ENCODE measurements around the gene PHOX2B. TPM values are rescaled to one million over a fixed set of nuclear protein-coding genes. Genes with fewer than 3 reads are reported as not detected.

The PHOX2B gene
- total RNA-seq, 2 experiments from 2014 or later: not detected

GRCh38 chr4:41746440-41747229 lies 1.9 kb downstream of the PHOX2B start:
- CTCF ChIA-PET: no interaction called here
- Mint-ChIP-seq H3K9me3 (no peaks in the 10 kb centered on the region), H3K27me3 (peaks cover 83% of the 10 kb centered on the region), H3K4me3 (no peak overlapping the region), H3K36me3 (ENCODE audit: low read depth) (no peaks in the 10 kb centered on the region), H3K4me1 (ENCODE audit: low read depth) (peaks cover 6% of the 10 kb centered on the region), H3K27ac (no peak overlapping the region)
- peaks cover 66 to 86% of the 10 kb centered on the region in 2 experiments for H3K27me3 ChIP-seq (ENCODE audit: control insufficient read depth in 1 of 2, insufficient read depth in 2 of 2, low read length in 2 of 2)
- H3K4me3 ChIP-seq (ENCODE audit: low read length): no peak overlapping the region
- H3K9me3 ChIP-seq (ENCODE audit: control insufficient read depth in 1 of 2, insufficient read depth in 1 of 2, low read length in 2 of 2): peaks cover 7 to 43% of the 10 kb centered on the region in 2 experiments
- DNase-seq (no peak), ATAC-seq (ENCODE audit: poor library complexity) (no peak)
- POLR2A ChIA-PET: no interaction called here
- no peaks in the 10 kb centered on the region for H3K36me3 ChIP-seq (ENCODE audit: insufficient read depth, low read length)
- TF ChIP-seq CTCF (IDR thresholded peaks at IDR 0.05): no peak
- intact Hi-C loops (cut with DNase I, micrococcal nuclease): no loop called here
- H3K4me1 ChIP-seq (ENCODE audit: insufficient read depth, low read length): no peaks in the 10 kb centered on the region
- no peak overlapping the region for H3K27ac ChIP-seq (ENCODE audit: low read depth in 1 of 2, low read length in 2 of 2)

GRCh38 chr4:41746025-41746439 lies 2.5 kb downstream of the PHOX2B start:
- intact Hi-C loops (cut with DNase I, micrococcal nuclease): no loop called here
- no peak for ATAC-seq (ENCODE audit: poor library complexity)
- Histone ChIP-seq H3K27ac (ENCODE audit: low read depth in 1 of 2, low read length in 2 of 2) (no peak overlapping the region), H3K27me3 (ENCODE audit: control insufficient read depth in 1 of 2, insufficient read depth in 2 of 2, low read length in 2 of 2) (peaks cover 63 to 80% of the 10 kb centered on the region in 2 experiments), H3K4me3 (ENCODE audit: low read length) (no peak overlapping the region), H3K9me3 (ENCODE audit: control insufficient read depth in 1 of 2, insufficient read depth in 1 of 2, low read length in 2 of 2) (peaks cover 7 to 37% of the 10 kb centered on the region in 2 experiments), H3K4me1 (ENCODE audit: insufficient read depth, low read length) (no peaks in the 10 kb centered on the region), H3K36me3 (ENCODE audit: insufficient read depth, low read length) (no peaks in the 10 kb centered on the region)
- Mint-ChIP-seq H3K27ac (no peak overlapping the region), H3K36me3 (ENCODE audit: low read depth) (no peaks in the 10 kb centered on the region), H3K27me3 (peaks cover 80% of the 10 kb centered on the region), H3K4me1 (ENCODE audit: low read depth) (peaks cover 6% of the 10 kb centered on the region), H3K4me3 (no peak overlapping the region), H3K9me3 (no peaks in the 10 kb centered on the region)
- no peak for TF ChIP-seq CTCF (IDR thresholded peaks at IDR 0.05)
- ChIA-PET CTCF (no interaction called here), POLR2A (no interaction called here)
- no peak for DNase-seq

GRCh38 chr4:41745292-41746024 lies 3.1 kb downstream of the PHOX2B start:
- peaks cover 79% of the 10 kb centered on the region for H3K27me3 Mint-ChIP-seq
- H3K9me3 Mint-ChIP-seq: no peaks in the 10 kb centered on the region
- peaks cover 57 to 75% of the 10 kb centered on the region in 2 experiments for H3K27me3 ChIP-seq (ENCODE audit: control insufficient read depth in 1 of 2, insufficient read depth in 2 of 2, low read length in 2 of 2)
- ChIA-PET POLR2A (no interaction called here), CTCF (no interaction called here)
- no peak overlapping the region for H3K4me3 Mint-ChIP-seq
- peaks cover 6% of the 10 kb centered on the region for H3K4me1 Mint-ChIP-seq (ENCODE audit: low read depth)
- no peaks in the 10 kb centered on the region for H3K4me1 ChIP-seq (ENCODE audit: insufficient read depth, low read length)
- H3K4me3 ChIP-seq (ENCODE audit: low read length): no peak overlapping the region
- intact Hi-C loops (cut with DNase I, micrococcal nuclease): no loop called here
- no peaks in the 10 kb centered on the region for H3K36me3 Mint-ChIP-seq (ENCODE audit: low read depth)
- H3K27ac ChIP-seq (ENCODE audit: low read depth in 1 of 2, low read length in 2 of 2): no peak overlapping the region
- TF ChIP-seq CTCF (IDR thresholded peaks at IDR 0.05): no peak
- no peak overlapping the region for H3K27ac Mint-ChIP-seq
- no peaks in the 10 kb centered on the region for H3K36me3 ChIP-seq (ENCODE audit: insufficient read depth, low read length)
- H3K9me3 ChIP-seq (ENCODE audit: control insufficient read depth in 1 of 2, insufficient read depth in 1 of 2, low read length in 2 of 2): peaks cover 7 to 33% of the 10 kb centered on the region in 2 experiments
- no peak for ATAC-seq (ENCODE audit: poor library complexity)
- no peak for DNase-seq

Data from CD4-positive, alpha-beta T cell (primary cell).